ENCODE measurements around the gene ZIC5.

ZIC5 gene

DNA sequence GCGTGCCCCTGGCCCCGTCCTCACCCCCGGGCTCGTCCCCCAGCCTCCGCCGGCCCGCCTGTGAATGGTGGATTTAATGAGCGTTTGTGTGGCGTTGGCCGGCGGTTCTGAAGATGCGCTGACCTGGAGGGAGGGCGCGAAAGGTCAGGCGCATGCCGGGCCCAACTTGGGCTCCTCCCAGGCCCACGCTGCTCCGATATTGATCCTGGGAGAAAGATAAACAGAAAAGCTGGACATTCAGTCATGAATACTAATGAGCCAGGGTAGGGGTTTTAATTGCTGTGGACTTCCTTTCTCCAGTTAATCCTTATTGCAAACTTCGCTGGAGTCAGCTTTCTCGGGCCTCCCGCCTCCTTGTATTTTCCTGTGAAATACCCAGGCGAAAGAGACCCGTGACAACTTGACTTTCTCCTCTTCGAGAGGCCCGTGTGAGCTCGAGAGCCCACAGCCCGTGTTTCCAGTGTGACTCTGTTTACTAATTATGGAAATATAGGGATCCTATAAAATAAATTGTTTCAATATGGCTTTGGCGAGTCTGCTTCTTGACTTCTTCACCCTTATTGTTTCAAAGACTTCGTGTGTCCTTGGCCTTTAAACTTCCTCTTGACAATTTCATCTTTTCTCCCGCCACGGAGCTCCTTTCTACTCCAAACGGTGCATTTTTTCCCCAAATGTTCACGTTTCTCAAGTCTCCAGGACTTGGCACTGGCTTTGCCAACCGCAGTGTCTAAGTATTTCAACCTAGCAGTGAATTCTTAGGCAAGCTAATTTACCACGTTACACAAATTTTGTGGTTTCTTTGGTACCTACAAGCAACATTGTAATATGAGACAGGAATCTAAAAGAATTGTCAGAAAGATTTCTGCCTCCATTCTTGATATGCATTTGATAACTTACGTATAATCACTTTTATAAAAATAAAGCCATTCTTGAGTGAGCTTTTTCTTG is 20.5 kb upstream of the ZIC5 start:
- Histone ChIP-seq H3K9me3 (ENCODE audit: low read length) (no peaks in the 10 kb centered on the region), H3K36me3 (ENCODE audit: insufficient read depth, low read length) (peaks cover 11% of the 10 kb centered on the region), H2AFZ (ENCODE audit: low read depth, low read length) (peak overlapping the region; percentile 51), H3K27me3 (ENCODE audit: insufficient read depth, low read length) (peaks cover 5% of the 10 kb centered on the region), H3K4me1 (ENCODE audit: insufficient read depth, low read length) (peaks cover 56% of the 10 kb centered on the region), H3K4me3 (ENCODE audit: low read length) (peak overlapping the region; percentile 38)

DNA sequence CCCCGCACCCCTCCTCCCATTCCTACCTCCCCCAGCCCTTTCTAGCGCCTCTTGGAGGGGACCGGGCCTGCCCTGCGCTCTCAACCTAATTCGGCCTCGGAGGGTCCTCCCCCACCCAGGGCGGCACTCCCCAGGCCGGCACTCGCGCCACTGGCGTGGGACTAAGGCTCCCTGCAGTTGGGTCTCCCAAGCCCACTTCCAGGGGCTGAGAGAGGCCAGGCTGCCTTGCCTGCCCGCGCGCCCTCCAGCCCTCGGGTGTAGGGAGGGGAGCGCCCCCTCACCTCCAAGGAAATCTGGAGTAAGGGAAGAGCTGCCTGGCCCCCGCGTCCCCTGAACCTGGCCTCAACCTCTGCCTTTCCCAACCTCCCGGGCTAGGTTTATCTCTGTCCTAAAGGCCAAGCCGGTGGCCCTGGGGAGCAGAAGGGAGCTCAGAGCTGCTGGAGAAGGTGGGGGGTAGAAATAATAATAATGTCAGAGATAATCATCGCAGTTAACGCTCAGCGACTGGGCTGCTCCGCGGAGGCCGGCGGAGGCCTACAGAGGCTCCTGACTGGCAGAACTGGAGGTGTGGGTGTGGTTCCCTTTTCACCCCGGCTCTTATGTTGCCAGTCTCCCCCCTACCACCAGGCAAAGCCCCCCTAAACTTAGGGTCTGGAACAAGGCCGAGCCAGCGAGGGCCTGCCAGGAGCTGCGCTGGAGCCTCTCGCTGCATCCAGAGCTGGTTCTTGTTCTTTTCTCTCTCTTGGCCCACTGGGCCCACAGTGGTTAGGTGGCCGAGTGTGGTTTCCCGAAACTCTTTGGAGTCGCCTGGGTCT is 19.7 kb upstream of the ZIC5 start:
- H3K4me1 ChIP-seq (ENCODE audit: insufficient read depth, low read length): peaks cover 57% of the 10 kb centered on the region
- H3K36me3 ChIP-seq (ENCODE audit: insufficient read depth, low read length): peaks cover 19% of the 10 kb centered on the region
- H3K4me3 ChIP-seq (ENCODE audit: low read length): peak overlapping the region; percentile 38
- H2AFZ ChIP-seq (ENCODE audit: low read depth, low read length): peak overlapping the region; percentile 51
- peaks cover 5% of the 10 kb centered on the region for H3K27me3 ChIP-seq (ENCODE audit: insufficient read depth, low read length)
- no peaks in the 10 kb centered on the region for H3K9me3 ChIP-seq (ENCODE audit: low read length)

DNA sequence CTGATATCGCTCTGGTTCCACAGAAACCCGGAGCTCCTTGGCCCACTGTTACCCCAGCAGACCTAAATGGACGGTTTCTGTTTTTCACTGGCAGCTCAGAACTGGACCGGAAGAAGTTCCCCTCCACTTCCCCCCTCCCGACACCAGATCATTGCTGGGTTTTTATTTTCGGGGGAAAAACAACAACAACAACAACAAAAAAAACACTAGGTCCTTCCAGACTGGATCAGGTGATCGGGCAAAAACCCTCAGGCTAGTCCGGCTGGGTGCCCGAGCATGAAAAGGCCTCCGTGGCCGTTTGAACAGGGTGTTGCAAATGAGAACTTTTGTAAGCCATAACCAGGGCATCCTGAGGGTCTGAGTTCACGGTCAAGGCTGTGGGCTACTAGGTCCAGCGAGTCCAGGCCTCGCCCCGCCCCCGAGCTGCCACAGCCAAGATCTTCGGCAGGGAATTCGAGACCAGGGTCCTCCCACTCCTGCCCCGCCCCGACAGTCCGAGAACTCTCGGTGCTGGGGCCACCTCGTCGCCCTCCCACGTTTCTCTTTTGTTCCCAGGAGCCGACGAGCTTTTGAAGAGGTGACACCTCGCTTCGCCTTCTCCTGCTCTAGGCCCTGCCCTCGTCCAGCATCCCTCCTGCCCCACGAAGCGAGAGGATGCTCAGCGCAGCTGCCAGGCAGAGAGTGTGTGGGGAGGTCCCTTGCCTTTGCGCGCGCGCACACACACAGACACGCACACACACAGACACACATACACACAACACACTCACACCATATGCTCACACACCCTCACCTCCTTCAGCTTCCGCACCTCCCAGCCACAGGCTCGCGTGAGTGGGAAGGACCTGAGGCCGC is 18.8 kb upstream of the ZIC5 start:
- no peak overlapping the region for H3K4me3 ChIP-seq (ENCODE audit: low read length)
- H2AFZ ChIP-seq (ENCODE audit: low read depth, low read length): no peak overlapping the region
- H3K9me3 ChIP-seq (ENCODE audit: low read length): no peaks in the 10 kb centered on the region
- peaks cover 2% of the 10 kb centered on the region for H3K27me3 ChIP-seq (ENCODE audit: insufficient read depth, low read length)
- H3K4me1 ChIP-seq (ENCODE audit: insufficient read depth, low read length): peaks cover 52% of the 10 kb centered on the region
- peaks cover 24% of the 10 kb centered on the region for H3K36me3 ChIP-seq (ENCODE audit: insufficient read depth, low read length)

- peaks cover 30% of the 10 kb centered on the region for H3K36me3 ChIP-seq (ENCODE audit: insufficient read depth, low read length)
- H3K27me3 ChIP-seq (ENCODE audit: insufficient read depth, low read length): no peaks in the 10 kb centered on the region
- H3K4me1 ChIP-seq (ENCODE audit: insufficient read depth, low read length): peaks cover 52% of the 10 kb centered on the region
- H2AFZ ChIP-seq (ENCODE audit: low read depth, low read length): no peak overlapping the region
- H3K4me3 ChIP-seq (ENCODE audit: low read length): no peak overlapping the region
- H3K9me3 ChIP-seq (ENCODE audit: low read length): no peaks in the 10 kb centered on the region
Observed at GRCh38 chr13:99989276-99990125, 17.9 kb upstream of the ZIC5 start.

GRCh38 chr13:99988529-99989275 is 17.1 kb upstream of the ZIC5 start:
- H3K36me3 ChIP-seq (ENCODE audit: insufficient read depth, low read length): peaks cover 38% of the 10 kb centered on the region
- no peaks in the 10 kb centered on the region for H3K27me3 ChIP-seq (ENCODE audit: insufficient read depth, low read length)
- H3K9me3 ChIP-seq (ENCODE audit: low read length): no peaks in the 10 kb centered on the region
- H2AFZ ChIP-seq (ENCODE audit: low read depth, low read length): no peak overlapping the region
- H3K4me1 ChIP-seq (ENCODE audit: insufficient read depth, low read length): peaks cover 47% of the 10 kb centered on the region
- peak overlapping the region; percentile 11 for H3K4me3 ChIP-seq (ENCODE audit: low read length)

DNA sequence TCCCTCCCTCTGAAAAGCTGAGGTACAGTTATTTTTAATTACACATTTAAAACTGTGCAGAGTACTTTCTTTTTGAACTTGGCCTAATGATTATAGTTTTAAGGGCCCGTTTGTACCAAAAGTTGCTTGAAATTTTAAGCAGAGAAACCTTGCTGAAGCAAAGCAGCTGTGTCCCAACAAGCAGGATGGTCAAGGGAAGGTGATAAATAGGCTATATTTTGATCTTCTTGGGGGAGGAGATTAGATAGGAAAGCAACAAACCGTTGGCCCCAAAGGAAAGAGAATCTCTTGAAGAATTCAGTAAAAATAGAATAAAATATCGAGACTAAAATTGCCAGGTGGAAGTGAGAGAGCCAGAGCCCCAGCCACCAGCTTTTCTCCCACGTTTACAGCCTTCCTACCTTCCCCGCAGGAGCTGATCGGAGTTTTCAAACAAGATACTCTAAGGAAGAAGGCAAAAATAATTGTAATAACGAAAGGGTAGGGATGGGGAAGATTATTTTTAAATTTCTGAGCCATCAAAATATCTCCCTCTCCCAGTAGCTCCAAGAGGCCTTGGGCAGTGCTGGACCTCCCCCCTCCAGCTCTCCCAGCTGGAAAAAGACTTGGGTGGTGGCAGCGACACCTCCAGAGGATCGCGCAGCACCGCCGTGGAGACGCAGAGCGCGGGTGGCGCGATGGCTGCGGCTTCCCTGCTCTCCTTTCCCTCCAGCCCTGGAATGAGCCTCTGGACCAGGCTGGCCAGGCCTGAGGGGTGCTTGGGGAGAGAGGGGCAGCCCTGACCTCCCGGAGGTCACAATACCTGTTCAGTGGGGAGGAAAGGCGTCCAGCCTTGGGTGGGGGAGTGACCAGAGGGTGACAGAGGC is 15.8 kb upstream of the ZIC5 start:
- H3K4me1 ChIP-seq (ENCODE audit: insufficient read depth, low read length): peaks cover 34% of the 10 kb centered on the region
- H3K9me3 ChIP-seq (ENCODE audit: low read length): no peaks in the 10 kb centered on the region
- peaks cover 51% of the 10 kb centered on the region for H3K36me3 ChIP-seq (ENCODE audit: insufficient read depth, low read length)
- no peak overlapping the region for H2AFZ ChIP-seq (ENCODE audit: low read depth, low read length)
- no peaks in the 10 kb centered on the region for H3K27me3 ChIP-seq (ENCODE audit: insufficient read depth, low read length)
- H3K4me3 ChIP-seq (ENCODE audit: low read length): peak overlapping the region; percentile 85

DNA sequence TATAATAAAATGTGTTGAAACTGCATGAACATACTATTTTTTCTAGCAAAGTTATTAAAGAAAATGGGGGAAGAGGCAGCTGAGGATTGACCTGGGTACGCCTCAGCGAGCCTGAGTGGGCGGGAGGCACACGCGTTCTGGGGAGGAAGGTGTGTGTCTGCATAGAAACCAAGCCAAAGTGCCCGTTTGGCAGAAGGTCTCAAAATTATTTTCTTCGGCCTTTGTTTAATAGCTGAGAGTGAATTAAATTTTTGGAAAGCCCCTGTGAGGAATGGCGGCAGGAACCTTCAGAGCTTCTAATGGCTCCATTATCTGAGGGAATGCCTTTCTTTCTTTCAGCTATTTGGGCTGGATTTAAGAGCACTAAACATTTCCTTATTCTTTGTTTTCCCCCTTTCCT is 15.2 kb upstream of the ZIC5 start:
- peaks cover 27% of the 10 kb centered on the region for H3K4me1 ChIP-seq (ENCODE audit: insufficient read depth, low read length)
- H3K36me3 ChIP-seq (ENCODE audit: insufficient read depth, low read length): peaks cover 51% of the 10 kb centered on the region
- peak overlapping the region; percentile 85 for H3K4me3 ChIP-seq (ENCODE audit: low read length)
- H3K27me3 ChIP-seq (ENCODE audit: insufficient read depth, low read length): no peaks in the 10 kb centered on the region
- H3K9me3 ChIP-seq (ENCODE audit: low read length): no peaks in the 10 kb centered on the region
- H2AFZ ChIP-seq (ENCODE audit: low read depth, low read length): no peak overlapping the region

- peaks cover 51% of the 10 kb centered on the region for H3K36me3 ChIP-seq (ENCODE audit: insufficient read depth, low read length)
- H3K4me1 ChIP-seq (ENCODE audit: insufficient read depth, low read length): peaks cover 22% of the 10 kb centered on the region
- no peaks in the 10 kb centered on the region for H3K27me3 ChIP-seq (ENCODE audit: insufficient read depth, low read length)
- H2AFZ ChIP-seq (ENCODE audit: low read depth, low read length): no peak overlapping the region
- H3K9me3 ChIP-seq (ENCODE audit: low read length): no peaks in the 10 kb centered on the region
- peak overlapping the region; percentile 85 for H3K4me3 ChIP-seq (ENCODE audit: low read length)
Observed at GRCh38 chr13:99985886-99986527, 14.4 kb upstream of the ZIC5 start.

DNA sequence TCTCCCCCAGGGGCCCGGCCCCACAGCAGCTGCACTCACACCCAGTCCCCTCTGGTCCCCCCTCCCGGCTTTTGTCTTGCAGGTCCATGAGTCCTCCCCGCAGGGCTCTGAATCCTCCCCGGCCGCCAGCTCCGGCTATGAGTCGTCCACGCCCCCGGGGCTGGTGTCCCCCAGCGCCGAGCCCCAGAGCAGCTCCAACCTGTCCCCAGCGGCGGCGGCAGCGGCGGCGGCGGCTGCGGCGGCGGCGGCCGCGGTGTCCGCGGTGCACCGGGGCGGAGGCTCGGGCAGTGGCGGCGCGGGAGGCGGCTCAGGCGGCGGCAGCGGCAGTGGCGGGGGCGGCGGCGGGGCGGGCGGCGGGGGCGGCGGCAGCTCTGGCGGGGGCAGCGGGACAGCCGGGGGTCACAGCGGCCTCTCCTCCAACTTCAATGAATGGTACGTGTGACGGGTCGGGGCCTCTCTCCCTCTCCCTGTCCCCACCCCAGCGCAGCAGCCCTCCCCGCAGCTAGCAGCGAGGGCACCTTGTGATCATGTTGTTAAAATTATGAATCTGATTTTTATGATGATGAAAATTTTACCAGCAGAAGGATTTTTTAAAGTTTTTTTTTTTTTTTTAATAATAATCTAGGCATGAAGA is 13.8 kb upstream of the ZIC5 start:
- Histone ChIP-seq H3K4me1 (ENCODE audit: insufficient read depth, low read length) (peaks cover 22% of the 10 kb centered on the region), H2AFZ (ENCODE audit: low read depth, low read length) (no peak overlapping the region), H3K9me3 (ENCODE audit: low read length) (no peaks in the 10 kb centered on the region), H3K36me3 (ENCODE audit: insufficient read depth, low read length) (peaks cover 51% of the 10 kb centered on the region), H3K4me3 (ENCODE audit: low read length) (peak overlapping the region; percentile 85), H3K27me3 (ENCODE audit: insufficient read depth, low read length) (no peaks in the 10 kb centered on the region)

DNA sequence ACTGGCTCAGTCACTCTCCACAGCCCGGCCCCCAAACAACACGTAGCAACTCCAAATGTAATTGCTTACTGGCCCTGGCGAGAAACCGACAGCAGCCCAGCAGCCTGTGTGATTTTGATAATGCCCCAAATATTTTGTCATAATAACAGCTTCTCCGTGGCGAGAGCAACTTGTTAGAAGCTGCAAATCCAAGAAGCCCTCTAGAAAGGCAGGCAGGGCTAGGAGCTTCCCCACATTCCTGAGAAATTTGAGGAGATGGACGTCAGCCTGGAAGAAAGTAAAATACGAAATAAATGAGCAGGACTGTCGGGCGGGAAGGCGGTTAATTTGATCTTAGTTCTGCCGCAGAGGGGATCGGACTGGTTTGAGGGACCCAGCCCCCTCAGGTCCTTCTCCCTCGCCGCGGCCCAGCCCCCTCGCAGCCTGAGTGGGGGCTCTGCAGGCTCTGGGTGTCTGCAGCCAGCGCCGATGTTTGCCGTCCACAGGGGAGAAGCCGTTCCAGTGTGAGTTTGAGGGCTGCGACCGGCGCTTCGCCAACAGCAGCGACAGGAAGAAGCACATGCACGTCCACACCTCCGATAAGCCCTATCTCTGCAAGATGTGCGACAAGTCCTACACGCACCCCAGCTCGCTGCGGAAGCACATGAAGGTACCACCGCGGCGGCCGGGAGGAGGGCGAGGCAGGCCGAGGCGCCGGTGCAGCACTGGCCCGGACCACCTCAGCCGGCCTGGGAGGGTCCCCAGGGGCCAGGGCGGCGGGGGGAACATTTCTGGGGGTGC is 13.1 kb upstream of the ZIC5 start:
- Histone ChIP-seq H3K9me3 (ENCODE audit: low read length) (no peaks in the 10 kb centered on the region), H3K27me3 (ENCODE audit: insufficient read depth, low read length) (no peaks in the 10 kb centered on the region), H2AFZ (ENCODE audit: low read depth, low read length) (no peak overlapping the region), H3K36me3 (ENCODE audit: insufficient read depth, low read length) (peaks cover 48% of the 10 kb centered on the region), H3K4me3 (ENCODE audit: low read length) (peak overlapping the region; percentile 85), H3K4me1 (ENCODE audit: insufficient read depth, low read length) (peaks cover 23% of the 10 kb centered on the region)
